ENCODE data around the gene FIZ1.
A peak's percentile ranks its signal among the peaks of the same experiment; 100 is the strongest.

FIZ1 gene

GRCh38 chr19:55635856-55636440, 36.6 kb upstream of the FIZ1 start:
- DNase-seq = no peak

GRCh38 chr19:55635334-55635717, 36.0 kb upstream of the FIZ1 start:
- DNase-seq = no peak

- DNase-seq = peak; percentile 11
These were observed 34.5 kb upstream of the FIZ1 start for GRCh38 chr19:55633861-55634260.

- DNase-seq = peak; percentile 90
These were observed 33.1 kb upstream of the FIZ1 start for GRCh38 chr19:55632463-55632834.

- no peak for DNase-seq
These were observed 27.0 kb upstream of the FIZ1 start for GRCh38 chr19:55626350-55626749.

GRCh38 chr19:55625004-55625326, 25.6 kb upstream of the FIZ1 start:
- DNase-seq = no peak

- DNase-seq = peak; percentile 84
These were observed 25.0 kb upstream of the FIZ1 start, which contains the start of gene ZNF784 for GRCh38 chr19:55624109-55625003. Gene ZNF784 (minus strand): TSS chr19:55624566. CDS start chr19:55624561, 5 bp downstream.

GRCh38 chr19:55623561-55623960, 24.2 kb upstream of the FIZ1 start:
- no peak for DNase-seq

GRCh38 chr19:55623130-55623529, 23.8 kb upstream of the FIZ1 start:
- DNase-seq = no peak

- DNase-seq = no peak
These were observed 23.1 kb upstream of the FIZ1 start for GRCh38 chr19:55622242-55622969.

- no peak for DNase-seq
These were observed 22.4 kb upstream of the FIZ1 start for GRCh38 chr19:55621673-55622231.

- DNase-seq = no peak
These were observed 21.9 kb upstream of the FIZ1 start for GRCh38 chr19:55621205-55621672.

- DNase-seq = no peak
These were observed 21.3 kb upstream of the FIZ1 start for GRCh38 chr19:55620410-55621204.

GRCh38 chr19:55619286-55619685, 20.0 kb upstream of the FIZ1 start:
- DNase-seq = no peak

- DNase-seq = no peak
These were observed 19.1 kb upstream of the FIZ1 start for GRCh38 chr19:55618426-55618825.

- no peak for DNase-seq
These were observed 18.1 kb upstream of the FIZ1 start for GRCh38 chr19:55617426-55617825.

- no peak for DNase-seq
These were observed 17.1 kb upstream of the FIZ1 start for GRCh38 chr19:55616395-55616875.

- DNase-seq = no peak
These were observed 16.5 kb upstream of the FIZ1 start for GRCh38 chr19:55615543-55616394.

- DNase-seq = no peak
These were observed 15.6 kb upstream of the FIZ1 start for GRCh38 chr19:55614711-55615542.

- no peak for DNase-seq
These were observed 14.8 kb upstream of the FIZ1 start for GRCh38 chr19:55613930-55614710.

All from NCI-H1694 treated with DMSO at 0.1 percent for 48 hours (cell line).